Fibroblast of lung (primary cell): ENCODE measurements around the gene PLCB2.

Experiments
- CTCF ChIP-seq, 2 donors: IDR thresholded peaks in 1 of 2; conservative IDR thresholded peaks in 1 of 2; 1 replicate in 1 of 2; 2 replicates in 1 of 2; pipeline ENCODE4 v1.5.1; 2011 to 2012; ENCODE audit warnings: low read length in 2 of 2, control low read depth in 1 of 2, inconsistent platforms in 1 of 2, low read depth in 1 of 2, mild to moderate bottlenecking in 1 of 2
- EZH2 ChIP-seq: IDR thresholded peaks from 2 replicates; pipeline ENCODE4 v1.5.1; 2012; ENCODE audit warnings: low read length, control low read depth, mild to moderate bottlenecking; ENCODE audit errors: missing control alignments

- no peak for TF ChIP-seq CTCF (conservative IDR thresholded peaks at IDR 0.05 in 1 of 2, IDR thresholded peaks at IDR 0.05 in 1 of 2; ENCODE audit: low read depth in 1 of 2, low read length in 2 of 2)
- no peak for TF ChIP-seq EZH2
These were observed 33.1 kb upstream of the PLCB2 start, which contains the start of gene CCDC9B for GRCh38 chr15:40340740-40341400.
